CD14-positive monocyte (primary cell): ENCODE results near the gene TIFAB. TPM values are rescaled to one million over a fixed set of nuclear protein-coding genes. Genes with fewer than 3 reads are reported as not detected.

ENCODE experiments used
- DNase-seq, 3 donors: peaks; one replicate each; pipeline ENCODE4 v3.0.0-alpha.2; 2011 to 2022
- H2AFZ ChIP-seq: 2 replicates; pipeline ENCODE4 v1.6.0; 2012; ENCODE audit warnings: mild to moderate bottlenecking, low read depth, low read length, inconsistent platforms; ENCODE audit not compliant: insufficient read depth, poor library complexity, severe bottlenecking
- H3K27ac ChIP-seq, 2 donors: 1 replicate in 1 of 2; 2 replicates in 1 of 2; pipeline ENCODE4 v1.5.1; 2012 to 2013; ENCODE audit warnings: low read length in 2 of 2, control low read depth in 1 of 2, inconsistent platforms in 1 of 2, low read depth in 1 of 2, mild to moderate bottlenecking in 1 of 2
- H3K27me3 ChIP-seq, 2 donors: one replicate each; pipeline versions ENCODE4 v1.6.0 to v1.6.1; 2011 to 2013; ENCODE audit warnings: low read length in 2 of 2; ENCODE audit not compliant: control insufficient read depth in 2 of 2, insufficient read depth in 2 of 2
- H3K36me3 ChIP-seq, 2 donors: replicated peaks in 1 of 2; 1 replicate in 1 of 2; 2 replicates in 1 of 2; pipeline versions ENCODE4 v1.5.1 to v1.6.1; 2012 to 2013; ENCODE audit warnings: low read length in 2 of 2, control low read depth in 1 of 2, inconsistent platforms in 1 of 2, mild to moderate bottlenecking in 1 of 2; ENCODE audit not compliant: insufficient read depth in 2 of 2, control insufficient read depth in 1 of 2
- H3K4me1 ChIP-seq, 2 donors: 1 replicate in 1 of 2; 2 replicates in 1 of 2; pipeline versions ENCODE4 v1.5.1 to v1.6.1; 2012 to 2013; ENCODE audit warnings: low read length in 2 of 2, control low read depth in 1 of 2, inconsistent platforms in 1 of 2, mild to moderate bottlenecking in 1 of 2, moderate library complexity in 1 of 2; ENCODE audit not compliant: insufficient read depth in 2 of 2, control insufficient read depth in 1 of 2
- H3K4me2 ChIP-seq: replicated peaks from 2 replicates; pipeline ENCODE3; 2012; ENCODE audit warnings: low read length, moderate library complexity, mild to moderate bottlenecking; ENCODE audit not compliant: poor library complexity, severe bottlenecking; ENCODE audit errors: extremely low read depth
- H3K4me3 ChIP-seq, 3 experiments: fragments of 200-600 bp in 1 of 3; sonication (generic) in 1 of 3; replicated peaks in 1 of 3; 1 replicate in 2 of 3; 2 replicates in 1 of 3; pipeline ENCODE4 v1.5.1; 2011 to 2013; ENCODE audit warnings: low read length in 3 of 3, mild to moderate bottlenecking in 3 of 3, control low read depth in 2 of 3, low read depth in 2 of 3, inconsistent platforms in 1 of 3, moderate library complexity in 1 of 3
- H3K79me2 ChIP-seq: 2 replicates; pipeline ENCODE4 v1.6.0; 2012; ENCODE audit warnings: mild to moderate bottlenecking, control low read depth, inconsistent platforms, low read length, moderate library complexity; ENCODE audit not compliant: insufficient read depth
- H3K9ac ChIP-seq: 2 replicates; pipeline ENCODE4 v1.6.0; 2017; ENCODE audit warnings: low read length, mild to moderate bottlenecking; ENCODE audit not compliant: insufficient read depth, poor library complexity, severe bottlenecking
- H3K9me3 ChIP-seq, 2 donors: replicated peaks in 1 of 2; 1 replicate in 1 of 2; 2 replicates in 1 of 2; pipeline versions ENCODE4 v1.5.1 to v1.6.1; 2012 to 2013; ENCODE audit warnings: low read length in 2 of 2, control low read depth in 1 of 2; ENCODE audit not compliant: control insufficient read depth in 1 of 2, insufficient read depth in 1 of 2
- H4K20me1 ChIP-seq: 2 replicates; pipeline ENCODE4 v1.6.0; 2012; ENCODE audit warnings: mild to moderate bottlenecking, low read length, control low read depth, moderate library complexity; ENCODE audit not compliant: insufficient read depth
- H3K27ac Mint-ChIP-seq, 7 donors: one replicate each; pipeline ENCODE4 v1.8.0; 2020; ENCODE audit warnings: mild to moderate bottlenecking in 7 of 7, mixed read lengths in 7 of 7, moderate library complexity in 6 of 7, inconsistent platforms in 2 of 7
- H3K27me3 Mint-ChIP-seq, 3 donors: one replicate each; pipeline ENCODE4 v1.8.0; 2021 to 2022; ENCODE audit warnings: low read depth in 3 of 3, mild to moderate bottlenecking in 3 of 3, mixed read lengths in 3 of 3, moderate library complexity in 3 of 3, inconsistent platforms in 1 of 3
- H3K36me3 Mint-ChIP-seq, 2 donors: one replicate each; pipeline ENCODE4 v1.8.0; 2020; ENCODE audit warnings: mixed read lengths in 2 of 2, inconsistent platforms in 1 of 2, mild to moderate bottlenecking in 1 of 2
- H3K4me1 Mint-ChIP-seq: one replicate; pipeline ENCODE4 v1.8.0; 2020; ENCODE audit warnings: mild to moderate bottlenecking, mixed read lengths
- H3K4me3 Mint-ChIP-seq, 2 donors: one replicate each; pipeline ENCODE4 v1.8.0; 2020; ENCODE audit warnings: mild to moderate bottlenecking in 2 of 2, mixed read lengths in 2 of 2, moderate library complexity in 1 of 2
- H3K9me3 Mint-ChIP-seq, 7 donors: one replicate each; pipeline ENCODE4 v1.8.0; 2020 to 2022; ENCODE audit warnings: mixed read lengths in 7 of 7, mild to moderate bottlenecking in 6 of 7, moderate library complexity in 6 of 7, inconsistent platforms in 2 of 7
- CTCF ChIP-seq: fragments of 200-600 bp; IDR thresholded peaks from one replicate; pipeline ENCODE4 v1.8.0; 2022; ENCODE audit warnings: antibody characterized with exemption, mild to moderate bottlenecking
- WGBS: methylation state at CpG from one replicate; pipeline ENCODE4 v1.1.5; 2013; ENCODE audit warnings: missing lambda C conversion rate; ENCODE audit not compliant: insufficient coverage; 5-methylcytosine and 5-hydroxymethylcytosine counted together
- intact Hi-C, 2 donors: fragments of 100-400 bp; cut with micrococcal nuclease; formaldehyde crosslinking; loops; one replicate each; pipeline versions ENCODE4 v1.15.0 to v1.15.1; 2023
- polyA minus RNA-seq: library from RNA; depleted of rRNA, polyadenylated mRNA; stranded (reverse); fragments of >200 nt; gene quantifications from 2 replicates; pipeline ENCODE4 v1.2.3, GENCODE V29; 2012
- polyA plus RNA-seq, 3 donors: library from polyadenylated mRNA; depleted of rRNA in 1 of 3; unstranded in 2 of 3; stranded (reverse) in 1 of 3; fragments of 300-500 nt in 2 of 3; fragments of >200 nt in 1 of 3; fragmentation: Illumina TruSeq in 2 of 3; gene quantifications; 1 replicate in 2 of 3; 2 replicates in 1 of 3; pipeline ENCODE4 v1.2.3, GENCODE V29; 2012 to 2021
- total RNA-seq, 12 experiments: library from RNA in 1 of 12; stranded (reverse) in 1 of 12; fragments of 120-200 nt in 1 of 12; gene quantifications; one replicate each; pipeline ENCODE4 v1.2.4 and lab custom pipeline; 2013 to 2026; ENCODE audit warnings: mixed read lengths in 6 of 12, inconsistent platforms in 1 of 12

Gene TIFAB
- total RNA-seq (2013) = 0.75 TPM
- under 1 TPM; 0.29 to 0.71 (median 0.50) TPM for polyA plus RNA-seq
- 0.42 and 0.56 TPM in 2 replicates for polyA minus RNA-seq
- 0 to 1.3 (median 0.46) reads per million in 11 experiments for total RNA-seq (lab: John Stamatoyannopoulos, UW)

- 70% methylated on average over 7 of the region's 10 CpGs for WGBS
- DNase-seq = peak in 1 of 3 donors; percentile 22
These were observed at the start of gene TIFAB for GRCh38 chr5:135452321-135453030. Gene TIFAB (minus strand): TSS chr5:135452351. CDS start chr5:135449939, 2,412 bp downstream.

GRCh38 chr5:135498637-135498995, 46.5 kb upstream of the TIFAB start:
- H3K4me1 ChIP-seq = peaks cover 4 to 6% of the 10 kb centered on the region in 2 donors
- intact Hi-C loops = no loop called here
- no peak overlapping the region for H2AFZ ChIP-seq
- 93% methylated on average over 2 of the region's 2 CpGs for WGBS
- H3K4me2 ChIP-seq = no peak overlapping the region
- no peak overlapping the region for H3K4me3 ChIP-seq
- peaks cover 8% of the 10 kb centered on the region for H3K4me1 Mint-ChIP-seq
- H3K36me3 ChIP-seq = no peaks in the 10 kb centered on the region
- DNase-seq = no peak
- no peak overlapping the region for H3K27ac Mint-ChIP-seq
- H3K4me3 Mint-ChIP-seq = peak overlapping the region in 1 of 2 donors; percentile 58
- H3K27me3 ChIP-seq = peaks cover 18 to 34% of the 10 kb centered on the region in 2 donors
- no peaks in the 10 kb centered on the region for H4K20me1 ChIP-seq
- no peaks in the 10 kb centered on the region for H3K9me3 ChIP-seq
- TF ChIP-seq CTCF = no peak
- peaks cover 0 to 4% (median 0%) of the 10 kb centered on the region in 7 donors for H3K9me3 Mint-ChIP-seq
- H3K9ac ChIP-seq = no peak overlapping the region
- no peaks in the 10 kb centered on the region for H3K36me3 Mint-ChIP-seq
- H3K27me3 Mint-ChIP-seq = peaks cover 19 to 28% (median 27%) of the 10 kb centered on the region in 3 donors
- no peaks in the 10 kb centered on the region for H3K79me2 ChIP-seq
- no peak overlapping the region for H3K27ac ChIP-seq

More at GRCh38 chr5:135452321-135453030, at the start of gene TIFAB:
- TF ChIP-seq CTCF = no peak
- H3K4me1 Mint-ChIP-seq = peaks cover 77% of the 10 kb centered on the region
- H3K9ac ChIP-seq = peak within 1 kb of the TSS; percentile 15
- H3K9me3 Mint-ChIP-seq = no peaks in the 10 kb centered on the region
- peak within 1 kb of the TSS; percentile 34 for H2AFZ ChIP-seq
- intact Hi-C loops = no loop called here
- peaks cover 72 to 78% of the 10 kb centered on the region in 2 donors for H3K4me1 ChIP-seq
- H3K36me3 ChIP-seq = no peaks in the 10 kb centered on the region
- H3K4me3 Mint-ChIP-seq = peak within 1 kb of the TSS; percentile 55 to 63
- H3K4me3 ChIP-seq = peak within 1 kb of the TSS in 1 of 3 experiments; percentile 29
- peak within 1 kb of the TSS; percentile 53 for H3K4me2 ChIP-seq
- H3K79me2 ChIP-seq = peaks cover 53% of the 10 kb centered on the region
- H3K36me3 Mint-ChIP-seq = peaks cover 0 to 7% of the 10 kb centered on the region in 2 donors
- H3K9me3 ChIP-seq = no peaks in the 10 kb centered on the region
- H3K27ac ChIP-seq = peak within 1 kb of the TSS; percentile 64 to 68
- no peaks in the 10 kb centered on the region for H4K20me1 ChIP-seq
- no peaks in the 10 kb centered on the region for H3K27me3 ChIP-seq
- peak within 1 kb of the TSS; percentile 73 to 90 (median 84) for H3K27ac Mint-ChIP-seq
- peaks cover 0 to 3% (median 3%) of the 10 kb centered on the region in 3 donors for H3K27me3 Mint-ChIP-seq
